Esophagus muscularis mucosa (tissue), 3 donors: ENCODE measurements around the gene THOP1.

Source experiments
- POLR2A ChIP-seq: fragments of 450-650 bp; IDR thresholded peaks from one replicate; pipeline ENCODE4 v1.6.1; 2017; ENCODE audit warnings: antibody characterized with exemption, moderate library complexity, mild to moderate bottlenecking, low read depth
- TF ChIP-seq, protein P1 (sequence below), 3 experiments: fragments of 200-600 bp in 2 of 3; fragments of 450-650 bp in 1 of 3; sonication (generic) in 2 of 3; IDR thresholded peaks; one replicate each; pipeline ENCODE4 v1.5.1; 2017 to 2019; ENCODE audit warnings: antibody characterized with exemption in 3 of 3, mild to moderate bottlenecking in 2 of 3, moderate library complexity in 1 of 3

DNA sequence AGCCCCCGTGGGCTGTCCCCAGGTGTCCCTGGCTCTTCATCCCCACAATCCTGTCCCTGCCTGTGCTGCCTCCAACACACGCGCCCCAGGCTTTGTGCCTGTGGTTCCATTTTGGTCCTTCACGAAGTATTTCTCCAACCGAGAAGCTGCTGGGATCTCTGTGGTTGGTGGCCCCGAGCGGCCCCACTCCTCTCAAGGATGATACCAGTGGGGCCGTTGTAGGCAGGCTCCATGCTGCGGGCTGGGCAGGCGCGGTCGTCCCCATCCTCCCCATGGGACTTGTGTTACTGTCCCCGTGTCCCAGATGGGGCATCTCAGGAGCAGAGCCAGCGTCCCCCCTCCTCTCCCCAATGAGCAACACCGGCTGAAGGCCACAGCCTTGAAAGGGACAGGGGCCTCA is 30.6 kb downstream of the THOP1 start:
- TF ChIP-seq, protein P1, sequence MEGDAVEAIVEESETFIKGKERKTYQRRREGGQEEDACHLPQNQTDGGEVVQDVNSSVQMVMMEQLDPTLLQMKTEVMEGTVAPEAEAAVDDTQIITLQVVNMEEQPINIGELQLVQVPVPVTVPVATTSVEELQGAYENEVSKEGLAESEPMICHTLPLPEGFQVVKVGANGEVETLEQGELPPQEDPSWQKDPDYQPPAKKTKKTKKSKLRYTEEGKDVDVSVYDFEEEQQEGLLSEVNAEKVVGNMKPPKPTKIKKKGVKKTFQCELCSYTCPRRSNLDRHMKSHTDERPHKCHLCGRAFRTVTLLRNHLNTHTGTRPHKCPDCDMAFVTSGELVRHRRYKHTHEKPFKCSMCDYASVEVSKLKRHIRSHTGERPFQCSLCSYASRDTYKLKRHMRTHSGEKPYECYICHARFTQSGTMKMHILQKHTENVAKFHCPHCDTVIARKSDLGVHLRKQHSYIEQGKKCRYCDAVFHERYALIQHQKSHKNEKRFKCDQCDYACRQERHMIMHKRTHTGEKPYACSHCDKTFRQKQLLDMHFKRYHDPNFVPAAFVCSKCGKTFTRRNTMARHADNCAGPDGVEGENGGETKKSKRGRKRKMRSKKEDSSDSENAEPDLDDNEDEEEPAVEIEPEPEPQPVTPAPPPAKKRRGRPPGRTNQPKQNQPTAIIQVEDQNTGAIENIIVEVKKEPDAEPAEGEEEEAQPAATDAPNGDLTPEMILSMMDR (IDR thresholded peaks at IDR 0.05), result no peak
- TF ChIP-seq POLR2A, result no peak
